Astrocyte (in vitro differentiated cells and primary cell): ENCODE data around the gene STXBP1. TPM values are rescaled to one million over a fixed set of nuclear protein-coding genes. Genes with fewer than 3 reads are reported as not detected.

Source experiments
- DNase-seq: peaks from one replicate; pipeline ENCODE4 v3.0.0-alpha.2; 2010; ENCODE audit warnings: low read depth
- FAIRE-seq: peaks from 2 replicates; lab custom pipeline; 2011; peaks lifted over from hg19 to GRCh38; lab: Jason Lieb, UNC
- H2AFZ ChIP-seq: 2 replicates; pipeline ENCODE4 v1.6.0; 2012; ENCODE audit warnings: low read depth, low read length, inconsistent platforms
- H3K27ac ChIP-seq: 2 replicates; pipeline ENCODE4 v1.5.1; 2011; ENCODE audit warnings: low read depth, low read length, inconsistent platforms
- H3K27me3 ChIP-seq: 2 replicates; pipeline ENCODE4 v1.6.0; 2011; ENCODE audit warnings: low read length, inconsistent platforms; ENCODE audit not compliant: insufficient read depth
- H3K36me3 ChIP-seq: 2 replicates; pipeline ENCODE4 v1.5.1; 2011; ENCODE audit warnings: low read length, inconsistent platforms; ENCODE audit not compliant: insufficient read depth
- H3K4me1 ChIP-seq: 2 replicates; pipeline ENCODE4 v1.5.1; 2011; ENCODE audit warnings: low read length, inconsistent platforms; ENCODE audit not compliant: insufficient read depth
- H3K4me2 ChIP-seq: 2 replicates; pipeline ENCODE4 v1.6.0; 2012; ENCODE audit warnings: low read length, inconsistent platforms
- H3K4me3 ChIP-seq: 2 replicates; pipeline ENCODE4 v1.5.1; 2011; ENCODE audit warnings: low read depth, mild to moderate bottlenecking, low read length, inconsistent platforms; ENCODE audit not compliant: insufficient read depth
- H3K79me2 ChIP-seq: 2 replicates; pipeline ENCODE4 v1.6.0; 2012; ENCODE audit warnings: mild to moderate bottlenecking, low read length, inconsistent platforms; ENCODE audit not compliant: insufficient read depth
- H3K9ac ChIP-seq: 2 replicates; pipeline ENCODE4 v1.6.0; 2012; ENCODE audit warnings: mild to moderate bottlenecking, low read length, inconsistent platforms
- H3K9me3 ChIP-seq: 2 replicates; pipeline ENCODE4 v1.5.1; 2012; ENCODE audit warnings: low read depth, mild to moderate bottlenecking, low read length, inconsistent platforms; ENCODE audit not compliant: insufficient read depth
- H4K20me1 ChIP-seq: 2 replicates; pipeline ENCODE4 v1.6.0; 2012; ENCODE audit warnings: low read length, inconsistent platforms; ENCODE audit not compliant: insufficient read depth
- H3K27ac Mint-ChIP-seq: one replicate; pipeline ENCODE4 v1.8.0; 2021; ENCODE audit warnings: mild to moderate bottlenecking, mixed read lengths; ENCODE audit not compliant: unreplicated experiment
- H3K27me3 Mint-ChIP-seq: one replicate; pipeline ENCODE4 v1.8.0; 2021; ENCODE audit warnings: low read depth, mixed read lengths; ENCODE audit not compliant: unreplicated experiment
- H3K36me3 Mint-ChIP-seq: one replicate; pipeline ENCODE4 v1.8.0; 2021; ENCODE audit warnings: low read depth, mixed read lengths; ENCODE audit not compliant: unreplicated experiment
- H3K4me1 Mint-ChIP-seq: one replicate; pipeline ENCODE4 v1.8.0; 2021; ENCODE audit warnings: low read depth, mixed read lengths; ENCODE audit not compliant: unreplicated experiment
- H3K4me3 Mint-ChIP-seq: one replicate; pipeline ENCODE4 v1.8.0; 2021; ENCODE audit warnings: mild to moderate bottlenecking, moderate library complexity, mixed read lengths; ENCODE audit not compliant: unreplicated experiment
- H3K9me3 Mint-ChIP-seq: one replicate; pipeline ENCODE4 v1.8.0; 2021; ENCODE audit warnings: mild to moderate bottlenecking, mixed read lengths; ENCODE audit not compliant: unreplicated experiment
- EZH2 ChIP-seq: IDR thresholded peaks from 2 replicates; pipeline ENCODE4 v1.6.1; 2012; ENCODE audit warnings: mild to moderate bottlenecking, low read length, inconsistent platforms; ENCODE audit not compliant: insufficient read depth
- total RNA-seq: library from RNA; stranded (reverse); gene quantifications from 2 replicates; pipeline ENCODE4 v1.2.1, GENCODE V29; 2021
- TF ChIP-seq, protein P1 (sequence below): IDR thresholded peaks from 2 replicates; pipeline ENCODE4 v1.5.1; 2011; ENCODE audit warnings: low read depth, mild to moderate bottlenecking, inconsistent platforms, low read length, moderate library complexity; ENCODE audit not compliant: insufficient read depth

STXBP1 gene
- total RNA-seq, 1 donor from 2014 or later, result 39.6 TPM

DNA sequence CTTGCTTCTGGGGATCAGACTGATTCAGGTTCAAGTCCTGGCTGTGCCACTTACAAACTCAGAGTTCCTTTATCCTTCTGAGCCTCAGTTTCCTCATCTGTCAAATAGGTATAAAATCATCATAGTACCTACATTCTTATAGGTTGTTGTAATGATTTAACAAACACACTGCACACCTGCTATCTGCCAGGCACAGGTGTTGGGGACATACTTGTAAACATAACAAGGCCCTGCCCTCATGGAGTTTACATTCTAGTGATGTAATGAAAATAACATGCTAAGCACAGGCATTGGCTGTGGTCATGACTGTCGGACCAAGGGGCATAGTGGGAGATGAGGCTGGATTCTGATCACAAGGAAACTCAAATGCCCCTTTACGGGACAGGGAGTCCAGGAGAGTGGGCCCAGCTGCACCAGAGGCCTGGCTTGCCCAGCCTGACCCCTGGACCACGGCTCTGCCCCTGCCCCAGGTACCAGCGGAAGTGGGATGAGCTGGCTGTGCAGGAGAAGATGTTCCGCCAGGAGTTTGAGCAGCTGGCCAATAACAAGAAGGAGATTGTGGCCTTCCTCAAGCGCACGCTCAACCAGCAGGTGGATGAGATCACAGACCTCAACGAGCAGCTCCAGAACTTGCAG, 97.0 kb downstream of the STXBP1 start:
- Histone ChIP-seq H3K4me3 (no peak overlapping the region), H3K4me2 (no peak overlapping the region), H3K79me2 (peaks cover under 1% of the 10 kb centered on the region), H3K9me3 (no peaks in the 10 kb centered on the region), H3K9ac (no peak overlapping the region), H3K36me3 (no peaks in the 10 kb centered on the region), H2AFZ (no peak overlapping the region), H3K27me3 (no peaks in the 10 kb centered on the region), H4K20me1 (peaks cover 35% of the 10 kb centered on the region), H3K4me1 (no peaks in the 10 kb centered on the region), H3K27ac (no peak overlapping the region)
- FAIRE-seq, result no peak
- Mint-ChIP-seq H3K9me3 (no peaks in the 10 kb centered on the region), H3K4me1 (no peaks in the 10 kb centered on the region), H3K36me3 (peaks cover 12% of the 10 kb centered on the region), H3K4me3 (no peak overlapping the region), H3K27ac (no peak overlapping the region), H3K27me3 (peaks cover 6% of the 10 kb centered on the region)
- TF ChIP-seq EZH2, result no peak
- TF ChIP-seq, protein P1, sequence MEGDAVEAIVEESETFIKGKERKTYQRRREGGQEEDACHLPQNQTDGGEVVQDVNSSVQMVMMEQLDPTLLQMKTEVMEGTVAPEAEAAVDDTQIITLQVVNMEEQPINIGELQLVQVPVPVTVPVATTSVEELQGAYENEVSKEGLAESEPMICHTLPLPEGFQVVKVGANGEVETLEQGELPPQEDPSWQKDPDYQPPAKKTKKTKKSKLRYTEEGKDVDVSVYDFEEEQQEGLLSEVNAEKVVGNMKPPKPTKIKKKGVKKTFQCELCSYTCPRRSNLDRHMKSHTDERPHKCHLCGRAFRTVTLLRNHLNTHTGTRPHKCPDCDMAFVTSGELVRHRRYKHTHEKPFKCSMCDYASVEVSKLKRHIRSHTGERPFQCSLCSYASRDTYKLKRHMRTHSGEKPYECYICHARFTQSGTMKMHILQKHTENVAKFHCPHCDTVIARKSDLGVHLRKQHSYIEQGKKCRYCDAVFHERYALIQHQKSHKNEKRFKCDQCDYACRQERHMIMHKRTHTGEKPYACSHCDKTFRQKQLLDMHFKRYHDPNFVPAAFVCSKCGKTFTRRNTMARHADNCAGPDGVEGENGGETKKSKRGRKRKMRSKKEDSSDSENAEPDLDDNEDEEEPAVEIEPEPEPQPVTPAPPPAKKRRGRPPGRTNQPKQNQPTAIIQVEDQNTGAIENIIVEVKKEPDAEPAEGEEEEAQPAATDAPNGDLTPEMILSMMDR, result no peak
- DNase-seq, result no peak

DNA sequence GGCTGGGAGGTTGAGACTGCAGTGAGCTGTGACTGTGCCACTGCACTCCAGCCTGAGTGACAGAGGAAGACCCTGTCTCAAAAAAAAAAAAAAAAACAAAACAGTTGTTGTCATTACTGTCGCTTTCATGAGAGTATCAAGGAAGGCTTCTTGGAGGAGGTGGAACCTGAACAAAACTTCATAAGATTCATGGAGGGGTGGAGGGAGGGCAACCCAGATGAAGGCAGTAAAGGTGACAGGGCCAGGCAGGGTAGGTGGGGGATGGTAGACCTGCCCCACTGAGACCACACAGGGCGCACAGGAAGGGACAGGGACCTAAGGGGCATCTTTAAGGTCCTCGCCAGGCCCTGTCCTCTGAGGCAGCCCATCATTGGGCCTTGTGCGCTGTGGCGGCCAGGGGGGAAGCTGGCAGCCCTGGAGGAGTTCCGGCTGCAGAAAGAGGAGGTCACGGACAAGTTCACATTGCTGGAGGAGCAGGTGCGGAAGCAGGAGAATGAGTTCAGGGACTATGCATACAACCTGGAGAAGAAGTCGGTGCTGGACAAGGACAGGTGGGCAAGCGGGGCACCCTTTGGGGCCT, 98.2 kb downstream of the STXBP1 start:
- Histone ChIP-seq H3K4me3 (no peak overlapping the region), H3K27ac (no peak overlapping the region), H3K36me3 (no peaks in the 10 kb centered on the region), H3K27me3 (no peaks in the 10 kb centered on the region), H4K20me1 (peaks cover 40% of the 10 kb centered on the region), H3K9me3 (no peaks in the 10 kb centered on the region), H3K9ac (no peak overlapping the region), H3K4me1 (peaks cover 8% of the 10 kb centered on the region), H3K4me2 (no peak overlapping the region), H2AFZ (no peak overlapping the region), H3K79me2 (peaks cover 9% of the 10 kb centered on the region)
- TF ChIP-seq, protein P1, result no peak
- no peak for TF ChIP-seq EZH2
- DNase-seq (no peak), FAIRE-seq (no peak)
- H3K36me3 Mint-ChIP-seq, result peaks cover 12% of the 10 kb centered on the region
- H3K4me1 Mint-ChIP-seq, result no peaks in the 10 kb centered on the region
- H3K27me3 Mint-ChIP-seq, result peaks cover 6% of the 10 kb centered on the region
- no peaks in the 10 kb centered on the region for H3K9me3 Mint-ChIP-seq
- no peak overlapping the region for H3K4me3 Mint-ChIP-seq
- H3K27ac Mint-ChIP-seq, result no peak overlapping the region

DNA sequence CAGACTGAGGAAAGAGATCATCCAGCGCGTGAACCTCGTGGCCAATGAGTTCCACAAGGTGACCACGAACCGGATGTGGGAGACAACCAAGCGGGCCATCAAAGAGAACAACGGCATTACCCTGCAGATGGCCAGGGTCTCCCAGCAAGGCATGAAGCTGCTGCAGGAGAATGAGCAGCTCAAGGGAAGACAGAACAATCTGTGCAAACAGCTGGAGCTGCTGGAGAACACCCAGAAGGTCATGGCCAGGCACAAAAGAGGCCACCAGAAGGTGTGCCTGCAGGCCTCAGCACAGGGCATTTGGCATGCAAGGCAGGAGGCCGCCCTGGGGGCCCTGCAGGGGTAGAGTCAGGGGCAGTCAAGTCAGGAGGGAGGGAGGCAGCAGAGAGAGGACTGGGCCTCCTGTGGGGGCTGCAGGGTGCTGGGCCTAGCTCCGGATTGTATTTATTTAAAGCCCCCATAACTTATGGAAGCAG, 99.2 kb downstream of the STXBP1 start:
- Histone ChIP-seq H3K4me1 (peaks cover 12% of the 10 kb centered on the region), H2AFZ (no peak overlapping the region), H3K4me2 (no peak overlapping the region), H3K27me3 (no peaks in the 10 kb centered on the region), H3K9ac (no peak overlapping the region), H3K79me2 (peaks cover 9% of the 10 kb centered on the region), H3K9me3 (no peaks in the 10 kb centered on the region), H4K20me1 (peaks cover 40% of the 10 kb centered on the region), H3K36me3 (no peaks in the 10 kb centered on the region), H3K4me3 (no peak overlapping the region), H3K27ac (no peak overlapping the region)
- Mint-ChIP-seq H3K9me3 (no peaks in the 10 kb centered on the region), H3K27me3 (peaks cover 4% of the 10 kb centered on the region), H3K27ac (no peak overlapping the region), H3K4me1 (peaks cover 2% of the 10 kb centered on the region), H3K36me3 (peaks cover 12% of the 10 kb centered on the region), H3K4me3 (no peak overlapping the region)
- FAIRE-seq (no peak), DNase-seq (no peak)
- TF ChIP-seq, protein P1, result no peak
- TF ChIP-seq EZH2, result no peak
